Mesenteric fat pad (tissue), 1 donor: ENCODE data around the gene LRRC3B. TPM values are rescaled to one million over a fixed set of nuclear protein-coding genes. Genes with fewer than 3 reads are reported as not detected.

ENCODE experiments used
- DNase-seq: peaks from one replicate; pipeline ENCODE4 v3.0.0-alpha.2; 2020; ENCODE audit warnings: low spot score
- total RNA-seq: library from RNA; stranded (reverse); fragmentation: NEBNext Ultra II Directional; extraction: Animal tissue kit (Norgen Biotek cat#: 25700); gene quantifications from one replicate; pipeline ENCODE4 v1.2.1, GENCODE V29; 2021
- donor health status: DM: yes; HTN: yes; CAD: no.

LRRC3B gene
- total RNA-seq, 1 donor from 2014 or later, result not detected

- DNase-seq, result no peak
Measured at GRCh38 chr3:26704736-26705135, 82.2 kb downstream of the LRRC3B start.

- no peak for DNase-seq
Measured at GRCh38 chr3:26708501-26708900, 85.9 kb downstream of the LRRC3B start.

GRCh38 chr3:26712211-26713026 lies 89.8 kb downstream of the LRRC3B start:
- DNase-seq, result no peak

- no peak for DNase-seq
Measured at GRCh38 chr3:26713091-26713490, 90.5 kb downstream of the LRRC3B start.

- DNase-seq, result no peak
Measured at GRCh38 chr3:26714485-26714884, 91.9 kb downstream of the LRRC3B start.

- no peak for DNase-seq
Measured at GRCh38 chr3:26715431-26715830, 92.9 kb downstream of the LRRC3B start.

GRCh38 chr3:26718315-26718714 lies 95.7 kb downstream of the LRRC3B start:
- no peak for DNase-seq

GRCh38 chr3:26719134-26719533 lies 96.6 kb downstream of the LRRC3B start:
- DNase-seq, result no peak

- no peak for DNase-seq
Measured at GRCh38 chr3:26721047-26721446, 98.5 kb downstream of the LRRC3B start.

- no peak for DNase-seq
Measured at GRCh38 chr3:26731843-26732242, 109.3 kb downstream of the LRRC3B start.

- DNase-seq, result no peak
Measured at GRCh38 chr3:26750263-26750662, 127.7 kb downstream of the LRRC3B start.

- DNase-seq, result no peak
Measured at GRCh38 chr3:26752466-26752865, 129.9 kb downstream of the LRRC3B start.

- DNase-seq, result no peak
Measured at GRCh38 chr3:26753095-26753494, 130.5 kb downstream of the LRRC3B start.

- DNase-seq, result no peak
Measured at GRCh38 chr3:26757978-26758377, 135.4 kb downstream of the LRRC3B start.
